PFSK-1 (cell line): Measurements from ENCODE around the gene GSTT2B.

ENCODE experiments used
- POLR2AphosphoS5 ChIP-seq: IDR thresholded peaks from 2 replicates; pipeline ENCODE4 v1.6.1; 2012; ENCODE audit warnings: low read depth, mild to moderate bottlenecking, control low read depth, low read length, moderate library complexity
- TAF1 ChIP-seq: IDR thresholded peaks from 2 replicates; pipeline ENCODE4 v1.6.1; 2012; ENCODE audit warnings: low read length, control low read depth, borderline replicate concordance; ENCODE audit not compliant: insufficient read depth

DNA sequence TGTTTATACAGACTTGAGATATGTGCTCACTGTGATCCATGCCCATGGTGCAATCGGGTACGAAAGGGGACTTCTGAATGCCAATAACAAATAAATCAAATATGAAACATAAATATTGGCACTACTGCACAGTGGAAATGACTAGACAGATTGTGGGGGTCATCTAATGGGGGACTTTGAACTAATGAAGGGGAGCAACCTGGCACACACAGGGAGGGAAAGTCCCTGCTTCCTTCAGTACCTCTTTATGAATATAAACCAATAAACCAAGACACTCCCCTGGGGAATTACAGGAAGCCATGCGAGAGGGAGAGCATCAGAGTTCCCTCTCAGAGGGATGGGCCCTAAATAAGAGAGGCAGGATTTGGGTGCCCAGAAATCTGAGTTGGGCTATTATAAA lies 45.7 kb downstream of the GSTT2B start:
- TF ChIP-seq POLR2AphosphoS5 (no peak), TAF1 (no peak)
